ENCODE measurements around the gene NEAT1.

NEAT1 gene

GRCh38 chr11:65389294-65389980, 33.2 kb upstream of the NEAT1 start:
- DNase-seq (ENCODE audit: low read depth in 2 of 3, low spot score in 1 of 3) = no peak

DNA sequence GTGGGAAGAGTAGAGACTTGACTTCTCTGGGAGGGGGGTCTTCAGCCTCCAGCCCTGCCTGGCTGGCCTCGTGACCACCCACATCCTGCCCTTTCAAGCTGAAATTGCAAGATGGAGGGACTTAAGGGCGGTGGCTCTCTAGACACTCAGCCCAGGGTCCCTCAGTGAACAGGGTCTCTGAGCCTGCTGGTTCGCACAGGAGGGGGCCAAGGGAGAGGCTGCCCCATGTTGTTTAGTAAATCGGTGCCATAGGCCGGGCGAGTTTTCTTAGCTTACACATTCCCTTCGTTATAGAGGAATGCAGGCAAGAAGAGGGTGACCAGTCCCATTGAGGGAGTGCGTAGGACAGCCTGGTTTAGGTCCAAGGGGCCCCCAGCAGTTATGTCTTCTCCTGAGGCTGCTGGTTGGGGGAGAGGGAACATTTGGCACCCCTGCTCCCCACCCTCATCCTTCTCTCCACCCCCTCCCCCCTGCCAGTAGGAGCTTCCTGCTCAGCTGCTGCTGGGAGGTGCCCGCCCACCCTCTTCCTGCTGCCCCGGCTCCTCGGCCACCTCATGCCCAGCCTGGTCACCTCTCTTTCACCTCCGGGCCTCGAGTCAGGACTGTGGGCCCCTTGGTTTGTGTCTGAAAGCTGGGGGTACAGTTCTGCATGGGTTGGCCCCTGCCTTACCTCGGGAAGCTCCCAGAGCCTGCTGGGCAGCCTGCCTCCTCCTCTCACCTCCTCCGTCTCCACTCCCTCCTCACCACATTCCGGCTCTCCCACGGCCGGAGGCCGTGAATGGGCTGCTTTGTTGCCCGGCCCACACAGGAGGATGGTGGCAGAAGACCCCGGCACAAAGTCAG, 32.3 kb upstream of the NEAT1 start:
- no peak for DNase-seq (ENCODE audit: low read depth in 2 of 3, low spot score in 1 of 3)

GRCh38 chr11:65390996-65391395, 31.6 kb upstream of the NEAT1 start:
- no peak for DNase-seq (ENCODE audit: low read depth in 2 of 3, low spot score in 1 of 3)

DNA sequence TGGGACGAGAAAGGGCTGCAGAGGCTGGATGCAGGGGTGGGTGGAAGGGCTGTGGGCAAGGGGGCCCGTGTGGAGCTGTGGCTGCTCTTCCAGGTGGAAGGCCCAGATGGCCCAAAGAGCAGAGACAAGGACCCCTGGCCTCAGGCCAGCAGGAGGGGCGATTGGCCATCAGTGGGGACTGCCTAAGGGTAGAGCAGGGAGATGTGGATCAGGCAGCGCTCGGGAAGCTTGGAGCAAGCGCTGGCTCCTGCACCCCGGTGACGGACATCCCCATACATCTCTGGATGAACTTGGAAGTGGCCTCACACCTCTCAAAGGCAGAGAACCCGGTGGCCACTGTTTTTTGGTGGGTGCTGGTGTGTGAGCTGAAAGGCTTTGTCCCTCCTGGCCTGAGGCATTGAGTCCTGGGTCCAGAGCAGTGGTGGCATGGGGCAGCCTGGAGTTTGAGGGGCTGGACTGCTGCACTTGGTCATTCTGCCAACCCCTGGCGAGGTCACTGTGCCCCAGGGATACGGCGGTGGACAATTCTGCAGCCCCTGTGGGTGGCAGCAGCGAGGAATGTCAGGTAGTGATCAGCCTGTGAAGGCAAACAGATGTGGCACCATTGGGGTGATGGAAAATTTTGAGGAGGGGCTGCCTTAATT, 30.3 kb upstream of the NEAT1 start:
- no peak for DNase-seq (ENCODE audit: low read depth in 2 of 3, low spot score in 1 of 3)

DNA sequence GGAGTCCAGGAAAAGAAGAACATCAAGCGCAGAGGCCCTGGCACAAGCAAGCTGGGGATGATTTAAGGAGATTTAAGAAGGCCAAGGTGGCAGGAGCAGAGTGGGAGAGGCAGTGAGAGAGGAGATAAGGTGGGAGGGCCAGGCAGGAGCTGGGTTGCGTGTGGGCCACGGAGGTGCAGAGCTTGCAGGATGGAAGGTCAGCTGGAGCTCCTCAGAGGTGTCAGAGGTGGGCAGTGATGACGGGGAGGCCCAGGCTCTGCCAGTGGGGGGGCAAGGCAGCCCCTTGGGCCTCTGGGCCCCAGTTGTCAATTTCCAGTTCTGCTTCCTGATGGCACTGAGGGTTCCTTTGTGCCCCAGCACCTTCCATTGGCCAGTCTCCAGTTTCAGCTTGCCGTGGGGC, 29.7 kb upstream of the NEAT1 start:
- no peak for DNase-seq (ENCODE audit: low read depth in 2 of 3, low spot score in 1 of 3)

- no peak for DNase-seq (ENCODE audit: low read depth in 2 of 3, low spot score in 1 of 3)
These were observed 29.0 kb upstream of the NEAT1 start for GRCh38 chr11:65393513-65394079.

- DNase-seq (ENCODE audit: low read depth in 2 of 3, low spot score in 1 of 3) = no peak
These were observed 28.5 kb upstream of the NEAT1 start for GRCh38 chr11:65394125-65394536.

GRCh38 chr11:65395961-65396530, 26.6 kb upstream of the NEAT1 start:
- DNase-seq (ENCODE audit: low read depth in 2 of 3, low spot score in 1 of 3) = no peak

GRCh38 chr11:65396769-65397745, 25.5 kb upstream of the NEAT1 start:
- DNase-seq (ENCODE audit: low read depth in 2 of 3, low spot score in 1 of 3) = no peak

GRCh38 chr11:65398362-65398910, 24.2 kb upstream of the NEAT1 start:
- no peak for DNase-seq (ENCODE audit: low read depth in 2 of 3, low spot score in 1 of 3)

DNA sequence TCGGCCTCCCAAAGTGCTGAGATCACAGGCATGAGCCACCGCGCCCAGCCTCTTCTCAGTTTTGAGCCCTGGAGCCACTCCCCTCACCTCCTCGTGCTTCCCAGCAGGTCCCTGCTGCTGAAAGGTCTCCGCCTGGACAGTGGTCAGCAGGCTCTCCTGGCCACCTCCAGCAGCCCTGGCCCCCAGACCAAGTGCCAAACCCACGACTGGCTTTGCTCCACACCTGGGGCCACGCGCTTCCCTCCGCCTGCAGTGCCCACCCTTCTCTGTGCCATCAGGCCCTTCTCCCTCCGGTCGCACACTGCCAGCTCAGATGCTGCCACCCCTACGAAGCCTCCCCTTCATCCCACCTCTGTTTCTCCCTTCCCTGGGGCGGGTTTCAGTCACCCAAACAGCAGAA, 23.3 kb upstream of the NEAT1 start:
- DNase-seq (ENCODE audit: low read depth in 2 of 3, low spot score in 1 of 3) = no peak

GRCh38 chr11:65399845-65400244, 22.8 kb upstream of the NEAT1 start:
- no peak for DNase-seq (ENCODE audit: low read depth in 2 of 3, low spot score in 1 of 3)

- DNase-seq (ENCODE audit: low read depth in 2 of 3, low spot score in 1 of 3) = no peak
These were observed 22.1 kb upstream of the NEAT1 start for GRCh38 chr11:65400307-65401072.

DNA sequence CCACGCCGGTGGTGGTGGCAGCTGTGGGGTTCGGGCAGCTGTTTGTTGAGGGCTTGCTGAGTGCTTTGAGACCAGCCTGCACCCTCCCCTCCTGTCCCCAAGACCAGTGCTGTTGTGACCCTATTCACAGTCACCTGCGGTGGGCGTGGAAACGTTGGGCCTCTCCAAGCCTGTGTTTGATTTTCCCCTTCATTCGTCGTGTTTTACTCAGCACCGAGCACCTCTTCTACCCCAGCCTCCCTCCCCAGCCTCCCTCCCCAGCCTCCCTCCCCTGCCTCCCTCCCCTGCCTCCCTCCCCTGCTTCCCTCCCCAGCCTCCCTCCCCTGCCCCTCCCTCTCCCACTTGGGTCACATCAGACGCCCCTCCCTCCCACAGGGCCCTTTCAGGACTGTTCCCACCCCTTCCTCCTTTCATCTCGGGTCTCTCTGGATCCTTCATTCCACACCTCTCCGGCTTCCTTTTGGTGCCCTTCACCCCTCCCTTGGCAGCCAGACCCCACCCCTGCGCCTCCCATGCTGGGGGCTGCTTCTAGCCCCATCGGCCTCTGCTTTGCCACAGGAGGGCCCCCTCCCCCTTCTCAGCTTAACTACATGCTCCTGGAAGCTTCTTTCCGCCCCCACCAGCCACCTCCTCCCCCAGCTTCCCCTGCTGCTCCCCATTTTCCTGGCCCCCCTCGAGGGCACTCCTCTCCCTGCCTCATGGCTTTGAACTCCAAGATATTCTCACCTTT, 21.4 kb upstream of the NEAT1 start:
- no peak for DNase-seq (ENCODE audit: low read depth in 2 of 3, low spot score in 1 of 3)

GRCh38 chr11:65401803-65402248, 20.8 kb upstream of the NEAT1 start:
- no peak for DNase-seq (ENCODE audit: low read depth in 2 of 3, low spot score in 1 of 3)

GRCh38 chr11:65402790-65403189, 19.8 kb upstream of the NEAT1 start:
- no peak for DNase-seq (ENCODE audit: low read depth in 2 of 3, low spot score in 1 of 3)

DNA sequence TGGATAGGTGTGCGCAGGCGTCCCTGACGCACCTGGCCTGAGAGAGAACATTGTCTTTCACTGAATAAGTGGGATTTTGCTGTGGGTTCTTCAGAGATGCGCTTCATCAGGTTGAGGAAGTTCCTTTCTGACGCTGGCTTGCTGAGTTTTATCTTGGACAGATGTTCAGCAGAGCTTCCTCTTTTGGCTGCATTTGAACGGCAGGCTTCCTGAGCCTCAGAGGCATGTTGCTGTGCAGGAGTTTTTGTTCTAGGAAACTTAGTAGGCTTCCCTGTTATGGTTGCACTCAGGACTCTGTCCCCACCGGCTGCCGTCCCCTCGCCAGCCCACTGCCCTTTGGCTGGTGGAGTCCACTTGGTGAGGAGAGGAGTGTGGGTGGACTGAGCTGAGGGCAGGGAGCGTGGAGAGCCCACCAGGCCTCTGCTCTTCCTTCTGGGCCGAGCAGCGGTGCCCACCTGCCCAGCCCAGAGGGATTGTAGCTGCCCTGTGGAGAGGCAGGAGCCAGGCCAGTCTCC, 18.9 kb upstream of the NEAT1 start:
- DNase-seq (ENCODE audit: low read depth in 2 of 3, low spot score in 1 of 3) = no peak

- DNase-seq (ENCODE audit: low read depth in 2 of 3, low spot score in 1 of 3) = no peak
These were observed 18.4 kb upstream of the NEAT1 start for GRCh38 chr11:65404210-65404609.

Data from stimulated activated CD4-positive, alpha-beta T cell treated with anti-CD3 and anti-CD28 coated beads, Interleukin-12 subunit alpha, Interleukin-12 subunit beta, amount 100 ng/mL, for 48 hours (primary cell).